Nephron (organoid): ENCODE measurements around the gene PRSS57.
"Not testable (repeated sequence)": the region's sequence is repeated elsewhere in the genome, so short reads cannot be mapped to it uniquely, and the experiment has no call there.

Experiments
- H3K27ac Mint-ChIP-seq, 3 experiments: 2 replicates each; pipeline ENCODE4 v1.8.0; 2020; ENCODE audit warnings: mixed read lengths in 3 of 3, mild to moderate bottlenecking in 2 of 3, moderate library complexity in 1 of 3
- H3K27me3 Mint-ChIP-seq: 2 replicates; pipeline ENCODE4 v1.8.0; 2021; ENCODE audit warnings: low read depth, mild to moderate bottlenecking, moderate library complexity, mixed read lengths
- H3K36me3 Mint-ChIP-seq: 2 replicates; pipeline ENCODE4 v1.8.0; 2020; ENCODE audit warnings: low read depth, mixed read lengths
- H3K4me1 Mint-ChIP-seq: 2 replicates; pipeline ENCODE4 v1.8.0; 2020; ENCODE audit warnings: mixed read lengths
- H3K4me3 Mint-ChIP-seq, 3 experiments: 2 replicates each; pipeline ENCODE4 v1.8.0; 2020; ENCODE audit warnings: mild to moderate bottlenecking in 3 of 3, mixed read lengths in 3 of 3, moderate library complexity in 2 of 3
- H3K9me3 Mint-ChIP-seq: 2 replicates; pipeline ENCODE4 v1.8.0; 2020; ENCODE audit warnings: mixed read lengths
- TF ChIP-seq, protein P1 (sequence below), 3 experiments: fragments of 200-600 bp; sonication (generic); IDR thresholded peaks; one replicate each; pipeline ENCODE4 v1.5.0; 2021; ENCODE audit warnings: antibody characterized with exemption in 3 of 3; ENCODE audit not compliant: unreplicated experiment in 3 of 3

The PRSS57 gene

DNA sequence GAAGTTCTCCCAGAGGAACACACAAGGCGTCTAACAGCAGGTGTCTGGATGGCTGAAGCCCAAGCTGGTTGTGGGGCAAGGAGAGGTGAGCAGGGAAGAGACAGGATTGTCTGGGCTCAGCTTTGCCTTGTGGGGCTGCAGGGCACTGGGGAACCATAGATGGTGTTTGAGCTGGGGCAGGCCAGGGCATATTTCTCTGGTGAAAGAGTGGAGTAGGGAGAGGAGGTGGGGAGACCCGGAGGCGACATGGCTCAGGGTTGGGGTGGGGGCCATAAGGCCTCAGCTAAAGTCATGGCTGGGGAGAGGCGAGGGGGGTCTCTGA lies 8.0 kb upstream of the PRSS57 start:
- TF ChIP-seq, protein P1, sequence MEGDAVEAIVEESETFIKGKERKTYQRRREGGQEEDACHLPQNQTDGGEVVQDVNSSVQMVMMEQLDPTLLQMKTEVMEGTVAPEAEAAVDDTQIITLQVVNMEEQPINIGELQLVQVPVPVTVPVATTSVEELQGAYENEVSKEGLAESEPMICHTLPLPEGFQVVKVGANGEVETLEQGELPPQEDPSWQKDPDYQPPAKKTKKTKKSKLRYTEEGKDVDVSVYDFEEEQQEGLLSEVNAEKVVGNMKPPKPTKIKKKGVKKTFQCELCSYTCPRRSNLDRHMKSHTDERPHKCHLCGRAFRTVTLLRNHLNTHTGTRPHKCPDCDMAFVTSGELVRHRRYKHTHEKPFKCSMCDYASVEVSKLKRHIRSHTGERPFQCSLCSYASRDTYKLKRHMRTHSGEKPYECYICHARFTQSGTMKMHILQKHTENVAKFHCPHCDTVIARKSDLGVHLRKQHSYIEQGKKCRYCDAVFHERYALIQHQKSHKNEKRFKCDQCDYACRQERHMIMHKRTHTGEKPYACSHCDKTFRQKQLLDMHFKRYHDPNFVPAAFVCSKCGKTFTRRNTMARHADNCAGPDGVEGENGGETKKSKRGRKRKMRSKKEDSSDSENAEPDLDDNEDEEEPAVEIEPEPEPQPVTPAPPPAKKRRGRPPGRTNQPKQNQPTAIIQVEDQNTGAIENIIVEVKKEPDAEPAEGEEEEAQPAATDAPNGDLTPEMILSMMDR (IDR thresholded peaks at IDR 0.05; ENCODE audit: unreplicated experiment in 3 of 3): no peak
- peaks cover 4% of the 10 kb centered on the region for H3K4me1 Mint-ChIP-seq
- no peaks in the 10 kb centered on the region for H3K36me3 Mint-ChIP-seq
- H3K27ac Mint-ChIP-seq: peak overlapping the region in 1 of 3 experiments; percentile 33
- no peaks in the 10 kb centered on the region for H3K9me3 Mint-ChIP-seq
- peaks cover 14% of the 10 kb centered on the region for H3K27me3 Mint-ChIP-seq
- peak overlapping the region; percentile 39 to 64 (median 45) for H3K4me3 Mint-ChIP-seq

DNA sequence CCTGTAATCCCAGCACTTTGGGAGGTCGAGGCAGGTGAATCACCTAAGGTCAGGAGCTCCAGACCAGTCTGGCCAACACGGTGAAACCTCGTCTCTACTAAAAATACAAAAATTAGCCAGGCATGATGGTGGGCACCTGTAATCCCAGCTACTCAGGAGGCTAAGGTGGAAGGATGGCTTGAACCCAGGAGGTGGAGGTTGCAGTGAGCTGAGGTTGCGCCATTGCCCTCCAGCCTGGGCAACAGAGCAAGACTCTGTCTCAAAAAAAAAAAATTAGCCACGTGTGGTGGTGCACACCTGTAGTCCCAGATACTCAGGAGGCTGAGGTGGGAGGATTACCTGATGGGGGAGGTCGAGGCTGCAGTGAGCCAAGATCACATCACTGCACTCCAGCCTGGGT lies 7.6 kb upstream of the PRSS57 start:
- H3K36me3 Mint-ChIP-seq, H3K4me1 Mint-ChIP-seq, H3K9me3 Mint-ChIP-seq: not testable (repeated sequence)
- peaks cover 14% of the 10 kb centered on the region for H3K27me3 Mint-ChIP-seq
- H3K4me3 Mint-ChIP-seq: peak overlapping the region; percentile 45 to 64 (median 60)
- peak overlapping the region in 2 of 3 experiments; percentile 13 to 51 for H3K27ac Mint-ChIP-seq

DNA sequence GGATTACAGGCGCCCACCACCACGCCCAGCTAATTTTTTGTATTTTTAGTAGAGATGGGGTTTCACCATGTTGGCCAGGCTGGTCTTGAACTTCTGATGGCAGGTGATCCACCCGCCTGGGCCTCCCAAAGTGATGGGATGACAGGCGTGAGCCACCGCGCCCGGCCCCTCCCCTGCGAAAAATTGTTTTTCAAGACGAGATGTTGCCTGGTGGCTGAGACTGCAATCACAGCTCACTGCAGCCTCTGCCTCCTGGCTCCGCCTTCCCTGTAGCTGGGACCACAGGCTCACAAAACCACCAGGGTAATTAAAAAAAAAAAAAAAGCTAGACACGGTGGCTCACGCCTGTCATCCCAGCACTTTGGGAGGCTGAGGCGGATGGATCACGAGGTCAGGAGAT lies 4.6 kb upstream of the PRSS57 start:
- not testable (repeated sequence) for H3K4me3 Mint-ChIP-seq, H3K9me3 Mint-ChIP-seq, H3K36me3 Mint-ChIP-seq, H3K27ac Mint-ChIP-seq, H3K27me3 Mint-ChIP-seq, H3K4me1 Mint-ChIP-seq

DNA sequence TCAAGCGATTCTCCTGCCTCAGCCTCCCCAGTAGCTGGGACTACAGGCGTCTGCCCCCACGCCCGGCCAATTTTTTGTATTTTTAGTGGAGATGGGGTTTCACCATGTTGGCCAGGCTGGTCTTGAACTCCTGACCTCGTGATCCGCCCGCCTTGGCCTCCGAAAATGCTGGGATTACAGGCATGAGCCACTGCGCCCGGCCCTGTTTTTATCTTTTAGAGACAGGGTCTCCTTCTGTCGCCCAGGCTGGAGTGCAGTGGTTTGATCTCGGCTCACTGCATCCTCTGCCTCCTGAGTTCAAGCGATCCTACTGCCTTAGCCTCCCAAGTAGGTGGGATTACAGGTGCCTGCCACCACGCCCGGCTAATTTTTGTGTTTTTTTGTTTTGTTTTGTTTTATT lies 3.3 kb upstream of the PRSS57 start:
- not testable (repeated sequence) for H3K27ac Mint-ChIP-seq, H3K4me1 Mint-ChIP-seq, H3K4me3 Mint-ChIP-seq, H3K36me3 Mint-ChIP-seq, H3K9me3 Mint-ChIP-seq
- H3K27me3 Mint-ChIP-seq: peaks cover 15% of the 10 kb centered on the region

DNA sequence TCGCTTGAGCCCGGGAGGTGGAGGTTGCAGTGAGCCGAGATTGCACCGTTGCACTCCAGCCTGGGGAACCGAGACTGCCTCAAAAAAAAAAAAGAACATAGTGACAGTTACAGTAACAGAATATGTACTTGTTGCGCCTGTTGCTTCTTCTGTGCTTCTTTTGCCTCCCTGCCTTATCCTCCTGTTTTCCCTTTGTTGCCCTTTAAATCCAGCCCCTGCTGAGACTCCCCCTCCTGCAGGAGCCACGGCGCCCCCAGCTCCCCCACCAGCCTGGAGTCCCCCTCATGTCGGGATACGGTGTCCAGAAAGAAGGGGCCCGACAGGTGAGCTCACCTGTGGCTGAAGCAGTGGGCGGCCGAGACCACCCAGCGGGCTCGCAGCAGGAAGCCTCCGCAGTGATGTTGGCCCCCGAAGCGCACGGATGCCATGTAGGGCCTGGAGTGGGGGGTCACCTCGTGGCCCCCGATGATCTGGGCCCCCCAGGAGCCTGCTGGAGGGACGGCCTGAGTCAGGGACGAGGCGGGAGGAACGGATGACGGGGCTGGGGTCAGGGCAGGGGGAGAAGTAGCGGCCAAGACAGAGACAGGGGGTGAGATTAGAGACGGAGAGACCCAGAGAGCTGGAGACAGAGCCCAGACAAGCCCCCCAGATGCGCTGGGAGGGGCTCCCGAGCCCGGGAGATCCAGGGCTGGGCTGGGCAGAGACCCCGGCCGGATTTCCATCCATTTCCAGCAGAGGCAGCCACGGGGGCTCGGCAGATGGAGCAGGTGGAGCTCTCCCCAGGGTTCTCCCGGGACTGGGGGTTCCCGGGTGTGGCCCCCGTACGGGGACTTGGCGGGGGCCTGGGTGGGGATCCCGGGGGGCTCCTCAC lies 536 bp downstream of the PRSS57 start:
- Mint-ChIP-seq H3K4me3 (no peak overlapping the region), H3K4me1 (no peaks in the 10 kb centered on the region), H3K27me3 (peaks cover 6% of the 10 kb centered on the region), H3K9me3 (no peaks in the 10 kb centered on the region), H3K27ac (no peak overlapping the region), H3K36me3 (no peaks in the 10 kb centered on the region)
- TF ChIP-seq, protein P1 (IDR thresholded peaks at IDR 0.05; ENCODE audit: unreplicated experiment in 3 of 3): no peak

DNA sequence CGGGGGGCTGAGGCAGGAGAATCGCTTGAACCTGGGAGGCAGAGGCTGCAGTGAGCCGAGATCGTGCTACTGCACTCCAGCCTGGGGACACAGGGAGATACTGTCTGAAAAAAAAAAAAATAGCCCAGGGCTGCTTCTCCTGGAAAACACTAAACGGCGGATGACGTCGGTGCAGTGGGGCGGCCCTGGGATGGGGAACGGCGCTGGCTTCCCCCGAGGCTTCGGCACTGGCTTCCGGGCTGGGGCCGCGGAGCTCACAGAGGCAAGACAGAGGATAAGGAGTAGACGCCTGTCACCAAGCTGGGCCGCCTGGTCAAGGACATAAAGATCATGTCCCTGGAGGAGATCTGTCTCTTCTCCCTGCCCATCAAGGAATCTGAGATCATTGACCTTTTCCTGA lies 5.0 kb downstream of the PRSS57 start:
- TF ChIP-seq, protein P1 (IDR thresholded peaks at IDR 0.05; ENCODE audit: unreplicated experiment in 3 of 3): no peak
- Mint-ChIP-seq H3K27me3 (peaks cover 6% of the 10 kb centered on the region), H3K4me3 (no peak overlapping the region), H3K27ac (no peak overlapping the region), H3K9me3 (no peaks in the 10 kb centered on the region), H3K36me3 (no peaks in the 10 kb centered on the region), H3K4me1 (no peaks in the 10 kb centered on the region)

DNA sequence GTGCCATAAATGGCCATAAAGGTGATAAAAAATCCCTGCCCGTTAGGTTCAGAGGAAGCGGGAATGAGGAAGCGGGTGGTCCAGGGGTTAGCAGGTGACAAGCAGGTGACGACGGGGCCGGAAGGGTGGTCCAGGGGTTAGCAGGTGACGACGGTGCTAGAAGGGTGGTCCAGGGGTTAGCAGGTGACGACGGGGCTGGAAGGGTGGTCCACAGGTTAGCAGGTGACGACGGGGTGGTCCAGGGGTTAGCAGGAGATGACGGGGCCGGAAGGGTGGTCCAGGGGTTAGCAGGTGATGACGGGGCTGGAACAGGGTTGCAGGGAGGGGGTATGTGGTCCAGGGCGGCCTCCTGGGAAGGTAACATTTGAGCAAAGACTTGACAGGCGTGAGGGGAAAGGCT lies 6.3 kb downstream of the PRSS57 start:
- Mint-ChIP-seq H3K27me3 (no peaks in the 10 kb centered on the region), H3K36me3 (no peaks in the 10 kb centered on the region), H3K4me3 (no peak overlapping the region), H3K4me1 (no peaks in the 10 kb centered on the region), H3K9me3 (no peaks in the 10 kb centered on the region), H3K27ac (no peak overlapping the region)
- TF ChIP-seq, protein P1 (IDR thresholded peaks at IDR 0.05; ENCODE audit: unreplicated experiment in 3 of 3): no peak
